Activated CD4-positive, alpha-beta T cell treated with anti-CD3 and anti-CD28 coated beads for 4 hours (primary cell): ENCODE data around the gene ISG15.
"Not testable (repeated sequence)": the region's sequence is repeated elsewhere in the genome, so short reads cannot be mapped to it uniquely, and the experiment has no call there.

ENCODE experiments used
- DNase-seq, 2 donors: peaks; one replicate each; pipeline ENCODE4 v3.0.0-alpha.2; 2020

The ISG15 gene

GRCh38 chr1:1047407-1047806 lies 34.1 kb downstream of the ISG15 start:
- DNase-seq = no peak

GRCh38 chr1:1047963-1048362 lies 34.7 kb downstream of the ISG15 start:
- no peak for DNase-seq

GRCh38 chr1:1048765-1049164 lies 35.5 kb downstream of the ISG15 start:
- DNase-seq = no peak

GRCh38 chr1:1049318-1050165 lies 36.2 kb downstream of the ISG15 start:
- DNase-seq = no peak

- no peak for DNase-seq
Measured at GRCh38 chr1:1050577-1051052, 37.3 kb downstream of the ISG15 start.

GRCh38 chr1:1051127-1051810 lies 38.0 kb downstream of the ISG15 start:
- no peak for DNase-seq

- DNase-seq = no peak
Measured at GRCh38 chr1:1052003-1052840, 38.9 kb downstream of the ISG15 start.

- no peak for DNase-seq
Measured at GRCh38 chr1:1053022-1053421, 39.7 kb downstream of the ISG15 start.

- no peak for DNase-seq
Measured at GRCh38 chr1:1053682-1054081, 40.4 kb downstream of the ISG15 start.

- DNase-seq = no peak
Measured at GRCh38 chr1:1054099-1054700, 40.9 kb downstream of the ISG15 start.

- no peak for DNase-seq
Measured at GRCh38 chr1:1054971-1055370, 41.7 kb downstream of the ISG15 start.

GRCh38 chr1:1055841-1056736 lies 42.8 kb downstream of the ISG15 start:
- DNase-seq = no peak

- not testable (repeated sequence) for DNase-seq
Measured at GRCh38 chr1:1057769-1058087, 44.4 kb downstream of the ISG15 start.

GRCh38 chr1:1058088-1058905 lies 45.0 kb downstream of the ISG15 start:
- no peak for DNase-seq

- peak; percentile 32 to 37 for DNase-seq
Measured at GRCh38 chr1:1058921-1059493, 45.7 kb downstream of the ISG15 start.

GRCh38 chr1:1059494-1060280 lies 46.4 kb downstream of the ISG15 start:
- peak; percentile 88 to 92 for DNase-seq

GRCh38 chr1:1060281-1061000 lies 47.1 kb downstream of the ISG15 start:
- DNase-seq = no peak

- DNase-seq = no peak
Measured at GRCh38 chr1:1061682-1062345, 48.5 kb downstream of the ISG15 start.
